ENCODE data around the gene CMTR1.

GRCh38 chr6:37487591-37488380 lies 54.8 kb downstream of the CMTR1 start:
- TF ChIP-seq CTCF (IDR thresholded peaks at IDR 0.05), result no peak
- no peak for TF ChIP-seq POLR2A (IDR thresholded peaks at IDR 0.05)
